ENCODE results near the gene BRS3. TPM values are rescaled to one million over a fixed set of nuclear protein-coding genes. Genes with fewer than 3 reads are reported as not detected.

BRS3 gene
- total RNA-seq, 1 donor from 2014 or later, result not detected

- DNase-seq (ENCODE audit: low spot score), result no peak
Observed at GRCh38 chrX:136495043-136495442, 7.3 kb downstream of the BRS3 start.

GRCh38 chrX:136496186-136496763, 8.5 kb downstream of the BRS3 start:
- DNase-seq (ENCODE audit: low spot score), result no peak

- DNase-seq (ENCODE audit: low spot score), result peak; percentile 83
Observed at GRCh38 chrX:136496764-136497555, 9.2 kb downstream of the BRS3 start.

GRCh38 chrX:136497556-136498052, 9.9 kb downstream of the BRS3 start, which contains the start of gene HTATSF1:
HTATSF1 (plus strand) TSS chrX:136497592; CDS start chrX:136497685, 93 bp downstream.
- no peak for DNase-seq (ENCODE audit: low spot score)

- no peak for DNase-seq (ENCODE audit: low spot score)
Observed at GRCh38 chrX:136519069-136519468, 31.3 kb downstream of the BRS3 start.

- DNase-seq (ENCODE audit: low spot score), result no peak
Observed at GRCh38 chrX:136523770-136524169, 36.0 kb downstream of the BRS3 start.

- DNase-seq (ENCODE audit: low spot score), result peak; percentile 82
Observed at GRCh38 chrX:136525738-136526606, 38.2 kb downstream of the BRS3 start.

- DNase-seq (ENCODE audit: low spot score), result no peak
Observed at GRCh38 chrX:136528645-136529315, 41.0 kb downstream of the BRS3 start.

- no peak for DNase-seq (ENCODE audit: low spot score)
Observed at GRCh38 chrX:136529795-136530194, 42.0 kb downstream of the BRS3 start.

- DNase-seq (ENCODE audit: low spot score), result no peak
Observed at GRCh38 chrX:136531951-136532350, 44.2 kb downstream of the BRS3 start, which contains the start of gene VGLL1. VGLL1 (plus strand) TSS chrX:136532215; CDS start chrX:136536021, 3,806 bp downstream.

- DNase-seq (ENCODE audit: low spot score), result no peak
Observed at GRCh38 chrX:136534131-136534530, 46.4 kb downstream of the BRS3 start.

GRCh38 chrX:136538811-136539210, 51.1 kb downstream of the BRS3 start:
- no peak for DNase-seq (ENCODE audit: low spot score)

GRCh38 chrX:136540226-136540625, 52.5 kb downstream of the BRS3 start:
- no peak for DNase-seq (ENCODE audit: low spot score)

- DNase-seq (ENCODE audit: low spot score), result no peak
Observed at GRCh38 chrX:136541294-136541693, 53.5 kb downstream of the BRS3 start.

GRCh38 chrX:136542281-136542680, 54.5 kb downstream of the BRS3 start:
- no peak for DNase-seq (ENCODE audit: low spot score)

Other genes starting within 250 kb of the BRS3 start
- gene MAP7D3, start 236.5 kb upstream of the BRS3 start, total RNA-seq, result 6.3 TPM
- not detected for gene ADGRG4, start 187.0 kb upstream of the BRS3 start, total RNA-seq
- gene HTATSF1, start 9.6 kb downstream of the BRS3 start, total RNA-seq, result 35.8 TPM
- 0.78 TPM for gene VGLL1, start 44.3 kb downstream of the BRS3 start, total RNA-seq
- gene CD40LG, start 160.2 kb downstream of the BRS3 start, total RNA-seq, result 2.1 TPM